K562 (cell line): ENCODE data around the gene ASRGL1. TPM values are rescaled to one million over a fixed set of nuclear protein-coding genes. Genes with fewer than 3 reads are reported as not detected.
A peak's percentile ranks its signal among the peaks of the same experiment; 100 is the strongest.

Experiments used
- ATAC-seq: fragments of 200-7000 bp; cut with Tn5 transposase; 3 replicates; pipeline ENCODE4 v1.9.1; 2020; ENCODE audit warnings: moderate library complexity
- BruUV-seq: library from RNA; stranded (reverse); fragments of 400-500 nt; replicated peaks from 2 replicates; lab custom pipeline; 2021; lab: Mats Ljungman, UMichigan
- CTCF ChIA-PET: fragments of 300-600 bp; formaldehyde crosslinking; extraction: SDS; loops from one replicate; lab custom pipeline; 2021; ENCODE audit warnings: low intra/inter-chr PET ratio; lab: Yijun Ruan, JAX
- POLR2A ChIA-PET: fragments of 300-600, 350-650 bp; sonication (Branson Sonifier 250); formaldehyde crosslinking; extraction: SDS; loops from one replicate; lab custom pipeline; 2021; ENCODE audit warnings: antibody characterized with exemption, inconsistent platforms; lab: Yijun Ruan, JAX
- DNase-seq, 4 experiments: peaks; one replicate each; pipeline versions ENCODE4 v3.0.0 to v3.0.0-alpha.2; 2011 to 2018; ENCODE audit warnings: low spot score in 3 of 4, mixed read lengths in 3 of 4; ENCODE audit errors: extremely low read depth in 1 of 4
- FAIRE-seq: peaks from 2 replicates; lab custom pipeline; 2011; peaks lifted over from hg19 to GRCh38; lab: Jason Lieb, UNC
- H2AFZ ChIP-seq: 2 replicates; pipeline ENCODE4 v1.6.0; 2011; ENCODE audit warnings: low read depth, low read length, control low read depth, inconsistent platforms
- H3K27ac ChIP-seq: fragments of 200-600 bp; 3 replicates; pipeline ENCODE4 v1.8.0; 2011; ENCODE audit warnings: low read depth, mild to moderate bottlenecking, control low read depth, inconsistent platforms, low read length, moderate library complexity, mixed read lengths; ENCODE audit errors: extremely low read depth
- H3K27me3 ChIP-seq, 2 experiments: fragments of 300-600 bp in 1 of 2; 2 replicates in 1 of 2; 3 replicates in 1 of 2; pipeline versions ENCODE4 v1.6.0 to v1.8.0; 2011; ENCODE audit warnings: inconsistent platforms in 2 of 2, low read length in 2 of 2, mild to moderate bottlenecking in 1 of 2, mixed read lengths in 1 of 2, moderate library complexity in 1 of 2; ENCODE audit not compliant: control insufficient read depth in 2 of 2, insufficient read depth in 2 of 2
- H3K36me3 ChIP-seq: fragments of 300-600 bp; 3 replicates; pipeline ENCODE4 v1.8.0; 2011; ENCODE audit warnings: mild to moderate bottlenecking, low read length, inconsistent platforms; ENCODE audit not compliant: control insufficient read depth, insufficient read depth
- H3K4me1 ChIP-seq, 2 experiments: fragments of 200-600 bp in 1 of 2; replicated peaks in 1 of 2; 2 replicates in 1 of 2; 3 replicates in 1 of 2; pipeline versions ENCODE4 v1.5.1 to v1.8.0; 2011; ENCODE audit warnings: inconsistent platforms in 2 of 2, low read length in 2 of 2, mild to moderate bottlenecking in 1 of 2, mixed read lengths in 1 of 2, moderate library complexity in 1 of 2; ENCODE audit not compliant: control insufficient read depth in 2 of 2, insufficient read depth in 2 of 2
- H3K4me2 ChIP-seq: 2 replicates; pipeline ENCODE4 v1.6.1; 2011; ENCODE audit warnings: low read length, control low read depth, inconsistent platforms, mixed read lengths; ENCODE audit not compliant: insufficient read depth
- H3K4me3 ChIP-seq: fragments of 200-600 bp; sonication (generic), shearing (Covaris generic); 2 replicates; pipeline ENCODE4 v1.5.1; 2016; ENCODE audit warnings: control low read depth, inconsistent platforms
- H3K79me2 ChIP-seq: fragments of 200-600 bp; 3 replicates; pipeline ENCODE4 v1.8.0; 2011; ENCODE audit warnings: low read length, inconsistent platforms; ENCODE audit not compliant: control insufficient read depth, insufficient read depth
- H3K9ac ChIP-seq, 2 experiments: 2 replicates each; pipeline versions ENCODE4 v1.6.0 to v1.6.1; 2011; ENCODE audit warnings: low read depth in 2 of 2, low read length in 2 of 2, control low read depth in 1 of 2, inconsistent platforms in 1 of 2, mild to moderate bottlenecking in 1 of 2, mixed read lengths in 1 of 2; ENCODE audit not compliant: insufficient read depth in 1 of 2
- H3K9me1 ChIP-seq: one replicate; pipeline ENCODE4 v1.6.0; 2011; ENCODE audit warnings: inconsistent platforms, mild to moderate bottlenecking, low read length, moderate library complexity; ENCODE audit not compliant: control insufficient read depth, insufficient read depth
- H3K9me3 ChIP-seq: replicated peaks from 2 replicates; pipeline ENCODE4 v1.5.1; 2011; ENCODE audit warnings: low read depth, low read length, inconsistent platforms; ENCODE audit not compliant: control insufficient read depth, insufficient read depth
- H4K20me1 ChIP-seq: replicated peaks from 2 replicates; pipeline ENCODE4 v1.6.1; 2011; ENCODE audit warnings: low read length, inconsistent platforms, mixed read lengths; ENCODE audit not compliant: control insufficient read depth, insufficient read depth
- CC2D1A ChIP-seq: fragments of 450-650 bp; IDR thresholded peaks from 2 replicates; pipeline ENCODE4 v1.6.1; 2017; ENCODE audit warnings: mild to moderate bottlenecking
- FIP1L1 ChIP-seq: fragments of 200-400 bp; formaldehyde crosslinking; IDR thresholded peaks from 2 replicates; pipeline ENCODE4 v1.6.1; 2018; ENCODE audit warnings: mild to moderate bottlenecking, low read depth, low read length; ENCODE audit not compliant: poor library complexity, severe bottlenecking
- WGBS: fragments of 100-300 bp; shearing (Covaris generic); methylation state at CpG from one replicate; pipeline ENCODE4 v1.1.6; 2016; ENCODE audit warnings: low coverage, mixed read lengths; ENCODE audit not compliant: insufficient coverage; ENCODE audit errors: missing lambda C conversion rate; 5-methylcytosine and 5-hydroxymethylcytosine counted together
- in situ Hi-C: fragments of 300-500 bp; cut with MboI; formaldehyde crosslinking; loops from 4 replicates; pipeline ENCODE4 v1.15.0; 2018; ENCODE audit warnings: inconsistent platforms, mixed read lengths
- intact Hi-C: fragments of 100-400 bp; cut with micrococcal nuclease; formaldehyde crosslinking; loops from 2 replicates; pipeline ENCODE4 v1.14.2; 2022
- polyA plus RNA-seq, 8 experiments: library from polyadenylated mRNA; depleted of rRNA in 4 of 8; stranded (reverse) in 5 of 8; unstranded in 3 of 8; fragments of >200 nt; fragmentation: Nextera tagmentation in 2 of 8; fragmentation: Illumina TruSeq in 1 of 8; extraction: Ambion mirVana in 2 of 8; extraction: Trizol in 1 of 8; gene quantifications; 2 replicates each; pipeline versions ENCODE4 v1.2.1 to v1.2.3, GENCODE V29; 2011 to 2014; ENCODE audit warnings: inconsistent platforms in 1 of 8, missing spikeins in 1 of 8
- total RNA-seq, 7 experiments: library from RNA; depleted of rRNA in 6 of 7; stranded (reverse); fragments of >200 nt in 6 of 7; fragmentation: Illumina TruSeq in 2 of 7; extraction: Trizol in 2 of 7; gene quantifications; 2 replicates each; pipeline versions ENCODE4 v1.2.1 to v1.2.3, GENCODE V29; 2011 to 2021; ENCODE audit warnings: low replicate concordance in 1 of 7
- TF ChIP-seq, protein P1 (sequence below): fragments of 250-450 bp; sonication (Bioruptor Pico); IDR thresholded peaks from 2 replicates; pipeline ENCODE4 v1.8.0; 2021; ENCODE audit warnings: borderline replicate concordance, mild to moderate bottlenecking, moderate library complexity; ENCODE audit not compliant: poor library complexity, severe bottlenecking

The ASRGL1 gene
- total and polyA plus RNA-seq, 9 of the 15 experiments (the other 6 are each of a cell fraction or from before 2014, with no cell fraction given) = 3.1 to 23.0 (median 11.2) TPM

GRCh38 chr11:62399172-62399877 is 62.1 kb downstream of the ASRGL1 start (continued):
- TF ChIP-seq, protein P1, sequence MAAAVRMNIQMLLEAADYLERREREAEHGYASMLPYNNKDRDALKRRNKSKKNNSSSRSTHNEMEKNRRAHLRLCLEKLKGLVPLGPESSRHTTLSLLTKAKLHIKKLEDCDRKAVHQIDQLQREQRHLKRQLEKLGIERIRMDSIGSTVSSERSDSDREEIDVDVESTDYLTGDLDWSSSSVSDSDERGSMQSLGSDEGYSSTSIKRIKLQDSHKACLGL (CRISPR knock-in tag) = no peak
- no peak for TF ChIP-seq CC2D1A

DNA sequence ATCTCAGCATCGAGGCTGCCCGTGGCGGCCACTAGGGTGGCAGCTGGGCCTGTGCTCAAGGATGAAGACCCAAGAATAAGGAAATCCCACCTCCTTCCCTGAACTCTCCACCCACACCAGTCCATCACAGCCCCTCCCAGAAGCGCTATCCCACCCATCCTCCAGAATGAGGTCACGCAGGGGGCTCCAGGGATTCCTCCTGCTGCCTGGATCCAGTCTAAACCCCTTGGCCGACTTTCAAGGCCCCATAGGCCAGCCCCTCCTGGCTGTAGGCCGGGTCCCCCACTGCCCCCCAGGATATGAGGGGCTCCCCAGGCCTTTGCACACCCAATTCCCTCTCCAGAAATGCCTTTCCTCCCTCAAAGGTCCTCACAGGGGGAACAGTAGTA is 62.6 kb downstream of the ASRGL1 start:
- ChIA-PET POLR2A (interaction anchor here (0.6 to 1.5 kb wide), 7 partner anchors 98 to 440 kb away, joined by 3 to 5 read pairs (median 4); partner anchors contain the start of gene WDR74), CTCF (no interaction called here)
- peaks cover 53 to 71% of the 10 kb centered on the region in 2 experiments for H3K4me1 ChIP-seq
- H3K4me3 ChIP-seq = no peak overlapping the region
- no peak for ATAC-seq
- H3K27me3 ChIP-seq = no peaks in the 10 kb centered on the region
- no peaks in the 10 kb centered on the region for H3K9me3 ChIP-seq
- H3K9ac ChIP-seq = peak overlapping the region in 1 of 2 experiments; percentile 65; a peak in 2 of 4 replicates
- in situ Hi-C loops = loop anchor here (10.0 to 25.0 kb wide), 3 partner anchors 155 to 612 kb away; partner anchors contain the start of gene SLC22A8
- no peak overlapping the region for H2AFZ ChIP-seq
- intact Hi-C loops = loop anchor here (5.0 to 10.0 kb wide), 4 partner anchors 307 to 457 kb away; partner anchors contain the start of genes BSCL2, GNG3 and POLR2G
- TF ChIP-seq FIP1L1 = no peak
- TF ChIP-seq, all 486 proteins: peak for 0
- H3K27ac ChIP-seq = no peak overlapping the region
- H3K4me2 ChIP-seq = no peak overlapping the region
- DNase-seq (no peak), FAIRE-seq (no peak)
- no TSS peak for BruUV-seq
- H3K9me1 ChIP-seq = no peaks in the 10 kb centered on the region
- H4K20me1 ChIP-seq = no peaks in the 10 kb centered on the region
- H3K79me2 ChIP-seq = no peaks in the 10 kb centered on the region
- no peaks in the 10 kb centered on the region for H3K36me3 ChIP-seq
- WGBS = 69% methylated on average over 7 of the region's 7 CpGs
